ENCODE measurements around the gene FAM174B.
"Not testable (repeated sequence)": the region's sequence is repeated elsewhere in the genome, so short reads cannot be mapped to it uniquely, and the experiment has no call there.

The FAM174B gene

GRCh38 chr15:92617549-92618520, 37.7 kb downstream of the FAM174B start:
- DNase-seq (ENCODE audit: low spot score), result peak; percentile 52

DNA sequence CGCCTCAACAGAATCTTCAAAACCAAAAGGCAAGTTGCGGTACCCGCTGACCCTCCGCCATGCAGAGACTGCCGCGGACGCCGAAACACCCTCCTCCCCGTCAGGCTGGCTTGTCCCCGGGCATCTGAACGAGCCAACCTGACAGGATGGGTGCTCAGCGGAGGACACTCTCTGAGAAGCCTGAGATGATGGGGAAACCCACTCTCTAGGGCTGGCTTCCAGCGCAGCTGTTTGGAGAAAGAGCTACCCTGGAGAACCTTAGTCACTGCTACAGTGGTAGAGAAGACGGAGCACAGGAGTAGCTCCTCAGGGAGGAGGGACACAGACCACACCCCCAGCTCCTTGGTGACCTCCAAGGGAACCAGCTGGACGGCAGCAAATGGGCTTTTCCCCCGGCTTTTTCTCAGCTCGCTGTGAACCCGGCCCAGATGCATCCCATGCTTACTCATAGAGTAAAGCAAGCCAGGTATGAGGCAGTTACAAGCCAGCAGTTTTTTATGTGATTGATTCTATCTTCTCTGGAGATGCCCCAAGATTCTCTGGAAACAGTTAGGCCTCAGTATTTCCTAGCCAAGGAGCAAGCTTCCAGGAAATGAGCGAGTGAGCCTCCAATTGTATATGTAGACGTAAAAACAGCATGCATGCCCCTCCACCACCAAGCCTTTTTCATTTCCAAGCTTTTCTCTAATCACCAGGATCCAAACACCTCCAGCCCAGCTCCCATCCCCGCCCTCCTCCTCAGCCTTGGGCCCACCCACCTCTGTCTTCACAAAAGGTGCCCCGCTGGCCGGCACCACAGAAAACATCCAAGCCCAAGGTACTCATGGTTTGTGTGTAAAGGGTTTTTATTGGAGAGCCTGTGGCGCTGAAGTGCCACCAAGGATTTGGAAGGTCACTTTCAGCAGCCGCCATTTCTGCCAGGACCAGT, 38.7 kb downstream of the FAM174B start:
- no peak for DNase-seq (ENCODE audit: low spot score)

GRCh38 chr15:92614791-92615785, 40.5 kb downstream of the FAM174B start:
- DNase-seq (ENCODE audit: low spot score), result no peak

GRCh38 chr15:92614301-92614700, 41.3 kb downstream of the FAM174B start:
- DNase-seq (ENCODE audit: low spot score), result no peak

DNA sequence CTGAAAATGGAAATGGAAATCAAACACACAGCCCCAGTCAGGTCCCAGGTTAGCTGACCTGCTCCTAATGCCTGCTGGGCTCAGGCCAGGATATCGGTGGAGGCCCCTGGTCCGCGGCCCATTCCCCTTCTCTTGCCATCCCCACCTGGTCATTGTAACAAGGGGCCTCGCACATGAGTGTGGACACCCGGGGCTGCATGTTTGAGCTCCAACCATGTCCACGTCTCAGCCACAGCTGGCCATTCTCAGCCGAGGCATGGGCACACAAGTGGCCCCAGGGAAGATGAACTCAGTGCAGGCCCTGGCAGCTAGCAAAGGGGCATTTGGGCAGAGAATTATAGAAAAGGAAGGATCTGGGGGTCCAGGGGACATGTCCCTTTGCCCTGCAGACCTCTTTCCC, 41.7 kb downstream of the FAM174B start:
- DNase-seq (ENCODE audit: low spot score), result no peak

DNA sequence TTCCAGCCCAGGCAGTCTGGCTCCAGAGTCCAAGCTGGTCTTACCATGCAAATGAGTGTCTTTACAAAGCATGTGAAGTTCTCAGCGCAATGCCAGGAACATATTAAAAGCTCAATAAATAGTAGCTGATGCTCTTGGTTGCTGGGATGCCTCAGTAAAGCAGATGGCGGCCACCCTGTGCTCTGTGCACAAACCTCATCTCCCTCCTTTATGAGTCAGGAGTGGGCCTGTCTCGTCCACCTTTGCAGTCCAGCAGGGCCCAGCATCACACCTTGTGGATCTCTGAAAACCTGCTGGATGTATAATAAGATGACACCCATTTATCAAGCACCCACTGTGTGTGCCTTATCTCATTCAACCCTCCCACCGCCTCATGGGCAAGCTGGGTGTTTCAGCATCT, 42.7 kb downstream of the FAM174B start:
- no peak for DNase-seq (ENCODE audit: low spot score)

DNA sequence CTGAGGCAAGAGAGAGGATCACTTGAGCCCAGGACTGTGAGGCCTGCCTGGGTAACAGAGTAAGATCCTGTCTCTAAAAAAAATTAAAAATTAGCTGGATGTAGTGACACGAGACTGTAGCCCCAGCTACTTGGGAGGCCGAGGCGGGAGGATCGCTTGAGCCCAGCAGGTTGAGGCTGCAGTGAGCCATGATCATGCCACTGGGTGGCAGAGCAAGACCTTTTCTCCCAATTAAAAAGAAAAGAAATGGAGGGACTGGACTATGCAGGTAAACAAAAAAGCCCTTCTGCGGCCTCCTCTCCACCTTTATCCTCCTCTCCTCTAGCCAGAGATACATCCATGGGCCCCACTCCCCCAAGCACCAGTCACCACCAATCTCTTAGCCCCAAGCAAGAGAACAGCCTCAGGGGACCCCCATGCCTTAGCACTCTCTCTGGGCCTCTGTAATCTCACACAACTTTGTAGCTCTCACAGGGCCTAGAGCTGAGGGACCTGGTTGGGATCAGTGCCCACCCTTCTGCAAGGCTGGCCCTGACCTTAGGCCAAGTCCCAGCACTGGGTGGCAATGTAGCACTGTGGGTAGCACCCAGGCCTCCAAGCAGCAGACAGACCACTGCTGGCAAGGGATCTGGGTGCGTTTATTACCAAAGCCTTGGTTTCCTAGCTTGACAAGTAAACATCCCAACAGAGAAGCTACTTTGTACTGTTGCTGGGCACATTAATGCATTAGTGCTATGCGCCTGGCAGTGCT, 43.4 kb downstream of the FAM174B start:
- DNase-seq (ENCODE audit: low spot score), result no peak

GRCh38 chr15:92611150-92611549, 44.4 kb downstream of the FAM174B start:
- no peak for DNase-seq (ENCODE audit: low spot score)

GRCh38 chr15:92610101-92610520, 45.5 kb downstream of the FAM174B start:
- DNase-seq (ENCODE audit: low spot score), result no peak

GRCh38 chr15:92608866-92609700, 46.5 kb downstream of the FAM174B start:
- DNase-seq (ENCODE audit: low spot score), result no peak

GRCh38 chr15:92606836-92607150, 48.8 kb downstream of the FAM174B start:
- DNase-seq (ENCODE audit: low spot score), result not testable (repeated sequence)

DNA sequence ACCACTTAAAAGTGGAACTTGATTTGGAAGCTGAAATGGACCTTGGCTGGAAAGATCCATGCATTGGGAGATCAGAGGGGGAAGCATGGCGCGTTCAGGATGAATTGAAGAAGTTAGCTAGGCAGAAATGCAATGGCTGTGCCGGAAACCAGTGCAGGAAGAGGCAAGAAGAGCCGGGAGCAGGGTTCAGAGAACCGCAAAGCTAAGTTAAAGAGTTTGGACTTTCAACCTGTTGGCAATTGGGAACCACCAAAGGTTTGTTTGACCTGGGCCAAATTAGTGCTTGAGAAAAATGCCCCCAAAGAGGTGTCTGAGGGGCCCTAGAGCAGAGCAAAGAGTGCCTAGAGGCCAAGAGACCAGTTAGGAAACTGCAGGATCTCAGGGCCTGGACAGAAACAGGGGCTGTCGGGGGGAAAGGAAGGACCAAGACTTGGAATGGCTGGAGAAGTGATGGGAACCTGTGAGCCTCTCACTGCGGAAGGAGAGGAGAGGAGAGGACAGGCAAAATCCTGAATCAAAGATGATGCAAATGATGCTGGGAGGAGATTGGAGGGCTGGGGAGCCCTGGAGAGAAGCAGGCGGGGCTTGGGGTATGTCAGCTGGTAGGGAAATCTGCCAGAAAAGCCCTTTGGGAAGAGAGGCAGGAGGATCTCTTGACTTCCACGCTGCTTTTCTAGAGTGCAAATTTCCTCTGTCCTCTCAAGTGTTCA, 49.3 kb downstream of the FAM174B start:
- DNase-seq (ENCODE audit: low spot score), result no peak

DNA sequence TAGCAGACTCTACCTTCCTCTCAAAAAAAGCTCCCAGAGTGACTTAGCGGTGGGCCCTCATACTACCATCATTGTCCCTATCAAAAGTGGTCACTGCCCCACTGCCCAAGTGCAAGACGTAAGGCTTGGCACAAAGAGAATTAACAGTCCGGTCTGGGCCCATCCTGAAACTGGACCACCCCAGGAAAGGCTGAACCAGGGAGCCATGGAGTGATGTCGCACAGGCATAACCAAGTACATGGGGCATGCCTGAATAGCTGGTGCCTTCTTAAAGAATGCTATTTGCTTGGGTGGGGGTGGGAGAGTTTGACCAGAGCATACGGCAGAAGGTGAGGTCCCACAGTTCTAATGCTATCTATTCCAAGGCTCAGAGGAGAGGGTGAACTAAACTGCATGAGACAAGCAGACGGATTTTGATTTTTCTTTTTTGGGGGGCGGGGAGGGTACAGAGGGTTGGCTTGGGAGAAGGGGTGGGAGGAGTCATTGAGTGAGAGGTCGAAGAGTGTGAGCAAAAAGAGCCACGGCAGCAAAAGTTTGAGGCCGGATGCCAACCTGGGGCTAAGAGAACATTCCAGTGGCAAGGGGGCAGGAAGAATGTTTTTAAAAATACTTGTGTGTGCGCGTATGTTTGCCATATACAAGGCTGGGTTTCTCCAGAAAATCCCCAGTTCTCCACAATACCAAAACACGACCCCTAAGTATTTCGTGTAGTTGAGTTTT, 50.2 kb downstream of the FAM174B start:
- DNase-seq (ENCODE audit: low spot score), result no peak

DNA sequence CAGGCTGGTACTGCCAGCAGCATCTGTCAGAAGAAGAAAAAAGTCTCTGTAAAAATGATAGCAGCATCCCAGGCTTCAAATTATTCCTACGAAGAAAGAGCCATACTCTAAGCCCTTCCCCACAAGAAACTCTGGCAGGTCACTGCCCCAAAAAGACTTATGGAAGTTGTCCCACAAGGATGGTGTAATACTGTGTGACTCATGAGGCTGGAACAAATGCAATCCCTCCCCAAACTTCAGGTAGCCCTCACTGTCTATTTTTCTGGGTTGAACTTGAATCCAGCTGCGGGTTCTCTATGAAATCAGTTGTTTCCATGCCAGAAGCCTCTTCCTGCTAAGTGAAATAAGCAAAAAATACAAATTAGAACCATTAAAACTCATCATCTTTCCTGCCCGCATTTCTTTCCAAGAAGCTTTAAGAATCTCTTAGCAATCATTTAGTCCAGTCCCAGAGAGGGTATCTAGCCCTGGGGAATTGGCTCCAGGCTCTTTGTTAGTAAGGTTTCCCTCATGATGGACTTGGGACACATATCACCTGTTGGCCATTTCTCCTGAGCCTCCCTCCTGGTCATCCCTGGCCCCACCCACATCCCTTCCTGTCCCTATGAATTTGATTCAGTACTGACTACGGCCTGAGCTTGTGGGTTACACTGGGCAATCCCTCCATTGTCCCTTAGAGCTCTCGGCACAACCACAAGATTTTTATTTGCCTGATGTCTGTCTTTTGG, 51.7 kb downstream of the FAM174B start:
- no peak for DNase-seq (ENCODE audit: low spot score)

DNA sequence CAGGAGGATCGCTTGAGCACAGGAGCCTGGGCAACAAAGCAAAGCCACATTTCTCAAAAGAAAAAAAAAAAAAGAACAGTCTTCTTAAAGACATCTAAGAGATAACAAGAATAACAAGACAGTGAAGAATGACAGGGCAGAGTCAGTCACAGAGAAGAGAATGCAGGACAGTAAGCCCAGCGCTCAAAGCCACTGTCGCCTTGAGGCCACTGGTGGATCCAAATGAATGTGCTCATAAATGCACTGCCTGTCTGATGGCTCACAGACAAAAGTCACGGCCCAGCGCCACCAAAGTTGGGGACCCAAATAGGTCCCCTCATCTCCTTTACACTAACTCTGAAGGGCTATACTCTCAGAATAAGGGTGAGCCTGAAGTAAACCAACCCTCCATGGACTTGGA, 52.3 kb downstream of the FAM174B start:
- no peak for DNase-seq (ENCODE audit: low spot score)

- DNase-seq (ENCODE audit: low spot score), result no peak
These were observed 53.3 kb downstream of the FAM174B start for GRCh38 chr15:92602267-92602593.

DNA sequence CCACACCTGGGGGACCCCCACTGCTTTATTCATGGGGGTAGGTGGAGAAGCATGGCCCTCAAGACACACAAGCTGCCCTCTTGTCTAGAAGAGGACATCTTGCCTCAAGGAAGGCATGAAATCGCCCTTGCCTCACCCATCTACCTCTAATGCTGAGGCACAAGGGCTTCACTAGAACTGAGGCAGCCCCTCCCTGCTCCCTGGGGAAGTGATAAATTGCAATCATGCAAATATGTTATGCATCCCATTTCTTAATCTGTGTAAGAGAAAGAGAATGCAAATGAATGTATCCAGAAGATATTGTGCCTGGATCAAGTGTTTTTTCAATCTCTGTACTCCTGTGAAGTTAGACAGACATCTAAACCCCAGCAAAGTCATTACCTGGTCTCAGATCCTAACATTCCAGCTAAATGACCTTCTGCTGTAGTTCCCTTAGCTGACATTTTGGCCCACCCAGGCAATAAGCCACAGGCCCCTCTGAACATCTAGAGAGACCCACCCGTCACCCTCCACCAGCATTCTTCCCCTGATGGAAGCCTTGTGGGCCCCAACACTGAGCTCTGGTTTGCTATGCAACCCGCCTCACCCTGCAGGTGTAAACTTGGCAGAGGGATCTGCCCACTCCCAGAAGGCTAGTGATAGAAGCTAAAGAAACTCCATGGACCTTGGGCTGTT, 53.8 kb downstream of the FAM174B start:
- no peak for DNase-seq (ENCODE audit: low spot score)

GRCh38 chr15:92600856-92601255, 54.7 kb downstream of the FAM174B start:
- no peak for DNase-seq (ENCODE audit: low spot score)
